Hepatocyte (in vitro differentiated cells): ENCODE measurements around the gene PTPMT1.
A peak's percentile ranks its signal among the peaks of the same experiment; 100 is the strongest.

Source experiments
- CTCF ChIP-seq: fragments of 200-600 bp; sonication (generic); IDR thresholded peaks from 2 replicates; pipeline ENCODE4 v1.5.1; 2016; ENCODE audit warnings: antibody characterized with exemption, mild to moderate bottlenecking; ENCODE audit not compliant: poor library complexity
- EZH2 ChIP-seq: fragments of 200-600 bp; sonication (generic); IDR thresholded peaks from 2 replicates; pipeline ENCODE4 v1.6.1; 2016; ENCODE audit warnings: antibody characterized with exemption, mild to moderate bottlenecking, borderline replicate concordance
- EZH2phosphoT487 ChIP-seq: fragments of 200-600 bp; sonication (generic); IDR thresholded peaks from one replicate; pipeline ENCODE4 v1.6.1; 2018; ENCODE audit warnings: antibody characterized with exemption, mild to moderate bottlenecking, low read depth, moderate library complexity; ENCODE audit not compliant: unreplicated experiment, severe bottlenecking

GRCh38 chr11:47593492-47593933, 28.1 kb downstream of the PTPMT1 start:
- TF ChIP-seq CTCF (no peak), EZH2 (peak; percentile 45), EZH2phosphoT487 (no peak)
